Measurements from ENCODE around the gene HERC3. TPM values are rescaled to one million over a fixed set of nuclear protein-coding genes. Genes with fewer than 3 reads are reported as not detected.

HERC3 gene
- total and polyA plus RNA-seq, 2 donors (not counting 3 experiments of a cell fraction or from before 2014, with no cell fraction given), result 6.3 to 21.2 TPM

- dilution Hi-C loops (cut with MboI; ENCODE audit: extremely low pct_ligation_motif_present, low sequenced_read_pairs), result no loop called here
- no peak for FAIRE-seq
Observed at GRCh38 chr4:88549815-88550214, 42.5 kb upstream of the HERC3 start.

More at GRCh38 chr4:88549815-88550214, 42.5 kb upstream of the HERC3 start:
- ChIA-PET POLR2A (no interaction called here), CTCF (no interaction called here)
- Histone ChIP-seq H3K36me3 (ENCODE audit: control insufficient read depth in 2 of 2, extremely low read depth in 1 of 2, insufficient read depth in 2 of 2, low read length in 2 of 2) (no peaks in the 10 kb centered on the region), H3K4me1 (ENCODE audit: control insufficient read depth, extremely low read depth, insufficient read depth, low read length) (no peaks in the 10 kb centered on the region), H2AFZ (ENCODE audit: low read depth, low read length) (no peak overlapping the region), H3K27me3 (ENCODE audit: control insufficient read depth in 2 of 2, insufficient read depth in 2 of 2, low read length in 2 of 2) (no peaks in the 10 kb centered on the region), H3K9me3 (replicated peaks; ENCODE audit: control insufficient read depth, insufficient read depth, low read length) (no peaks in the 10 kb centered on the region), H3K79me2 (ENCODE audit: control insufficient read depth, insufficient read depth, low read length) (no peaks in the 10 kb centered on the region), H3K4me3 (replicated peaks in 1 of 3; ENCODE audit: insufficient read depth in 1 of 3, low read depth in 1 of 3, low read length in 3 of 3) (no peak overlapping the region), H3K9ac (replicated peaks; ENCODE audit: extremely low read depth, insufficient read depth, low read length) (no peak overlapping the region), H3K9me1 (replicated peaks; ENCODE audit: control insufficient read depth, extremely low read depth, insufficient read depth, low read length) (no peaks in the 10 kb centered on the region), H3K4me2 (ENCODE audit: insufficient read depth, low read length) (no peak overlapping the region), H3K27ac (ENCODE audit: insufficient read depth, low read depth, low read length) (no peak overlapping the region), H4K20me1 (replicated peaks; ENCODE audit: control insufficient read depth, extremely low read depth, insufficient read depth, low read length) (no peaks in the 10 kb centered on the region)
- TF ChIP-seq JUN (IDR thresholded peaks at IDR 0.05; ENCODE audit: borderline replicate concordance, insufficient read depth, insufficient read length, low read depth) (no peak), POLR2AphosphoS5 (IDR thresholded peaks at IDR 0.05; ENCODE audit: insufficient read depth, low read depth, low read length) (no peak), MAX (IDR thresholded peaks at IDR 0.05; ENCODE audit: insufficient read depth, insufficient read length) (no peak), MYC (IDR thresholded peaks at IDR 0.05; ENCODE audit: low read depth, low read length) (no peak), POLR2A (IDR thresholded peaks at IDR 0.05; ENCODE audit: low read depth, low read length) (no peak), EZH2 (IDR thresholded peaks at IDR 0.05; ENCODE audit: borderline replicate concordance, low read depth, low read length, severe bottlenecking) (no peak), FOS (IDR thresholded peaks at IDR 0.05; ENCODE audit: borderline replicate concordance, insufficient read depth, low read length) (no peak), GATA2 (IDR thresholded peaks at IDR 0.05; ENCODE audit: insufficient read depth, insufficient read length, low read depth, low read length) (no peak)
- TF ChIP-seq, protein P1, sequence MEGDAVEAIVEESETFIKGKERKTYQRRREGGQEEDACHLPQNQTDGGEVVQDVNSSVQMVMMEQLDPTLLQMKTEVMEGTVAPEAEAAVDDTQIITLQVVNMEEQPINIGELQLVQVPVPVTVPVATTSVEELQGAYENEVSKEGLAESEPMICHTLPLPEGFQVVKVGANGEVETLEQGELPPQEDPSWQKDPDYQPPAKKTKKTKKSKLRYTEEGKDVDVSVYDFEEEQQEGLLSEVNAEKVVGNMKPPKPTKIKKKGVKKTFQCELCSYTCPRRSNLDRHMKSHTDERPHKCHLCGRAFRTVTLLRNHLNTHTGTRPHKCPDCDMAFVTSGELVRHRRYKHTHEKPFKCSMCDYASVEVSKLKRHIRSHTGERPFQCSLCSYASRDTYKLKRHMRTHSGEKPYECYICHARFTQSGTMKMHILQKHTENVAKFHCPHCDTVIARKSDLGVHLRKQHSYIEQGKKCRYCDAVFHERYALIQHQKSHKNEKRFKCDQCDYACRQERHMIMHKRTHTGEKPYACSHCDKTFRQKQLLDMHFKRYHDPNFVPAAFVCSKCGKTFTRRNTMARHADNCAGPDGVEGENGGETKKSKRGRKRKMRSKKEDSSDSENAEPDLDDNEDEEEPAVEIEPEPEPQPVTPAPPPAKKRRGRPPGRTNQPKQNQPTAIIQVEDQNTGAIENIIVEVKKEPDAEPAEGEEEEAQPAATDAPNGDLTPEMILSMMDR (IDR thresholded peaks at IDR 0.05; ENCODE audit: extremely low read depth in 1 of 2, insufficient read depth in 1 of 2, low read depth in 1 of 2, low read length in 2 of 2), result no peak
- intact Hi-C loops (cut with micrococcal nuclease), result no loop called here
- BruUV-seq (replicated peaks), result no TSS peak
- DNase-seq (ENCODE audit: low read depth, low spot score), result no peak

Data from endothelial cell of umbilical vein (primary cell).